HepG2 (cell line): ENCODE results near the gene MTO1. TPM values are rescaled to one million over a fixed set of nuclear protein-coding genes. Genes with fewer than 3 reads are reported as not detected.

Source experiments
- ARNTL ChIP-seq: sonication (generic); formaldehyde crosslinking; IDR thresholded peaks from 2 replicates; pipeline ENCODE4 v1.4.0; 2020; ENCODE audit warnings: mild to moderate bottlenecking, missing genetic modification reagents
- HOXA3 ChIP-seq: sonication (generic); formaldehyde crosslinking; IDR thresholded peaks from 2 replicates; pipeline ENCODE4 v1.5.0; 2020; ENCODE audit warnings: missing genetic modification reagents
- NR2F1 ChIP-seq, 2 experiments: fragments of 450-650 bp in 1 of 2; formaldehyde crosslinking in 1 of 2; IDR thresholded peaks; 2 replicates each; pipeline versions ENCODE4 v1.5.0 to v1.6.1; 2016 to 2020; ENCODE audit warnings: mild to moderate bottlenecking in 1 of 2, missing compliant biosample characterization in 1 of 2, missing genetic modification reagents in 1 of 2, moderate library complexity in 1 of 2
- PLRG1 ChIP-seq: fragments of 450-650 bp; conservative IDR thresholded peaks from 2 replicates; pipeline ENCODE4 v1.6.1; 2016
- RBM22 ChIP-seq: fragments of 200-400 bp; formaldehyde crosslinking; optimal IDR thresholded peaks from 2 replicates; pipeline ENCODE3; 2017; ENCODE audit warnings: mild to moderate bottlenecking, low read length, moderate library complexity
- SMARCE1 ChIP-seq: fragments of 450-650 bp; IDR thresholded peaks from 2 replicates; pipeline ENCODE4 v1.6.1; 2017; ENCODE audit warnings: borderline replicate concordance
- SUZ12 ChIP-seq: fragments of 150-350 bp; IDR thresholded peaks from 2 replicates; pipeline ENCODE4 v1.6.1; 2014; ENCODE audit warnings: low read depth, low read length
- TARDBP ChIP-seq: sonication (generic); formaldehyde crosslinking; IDR thresholded peaks from 2 replicates; pipeline ENCODE4 v1.8.0; 2022; ENCODE audit warnings: mild to moderate bottlenecking, missing genetic modification reagents
- TP53 ChIP-seq: sonication (generic); formaldehyde crosslinking; conservative IDR thresholded peaks from 2 replicates; pipeline ENCODE4 v1.4.0; 2020; ENCODE audit warnings: missing genetic modification reagents
- ZBTB7B ChIP-seq: sonication (generic); formaldehyde crosslinking; IDR thresholded peaks from 2 replicates; pipeline ENCODE4 v1.4.0; 2020; ENCODE audit warnings: missing genetic modification reagents
- ZIK1 ChIP-seq: sonication (generic); formaldehyde crosslinking; IDR thresholded peaks from 2 replicates; pipeline ENCODE4 v1.5.0; 2020; ENCODE audit warnings: mild to moderate bottlenecking, low read depth, missing genetic modification reagents, borderline replicate concordance
- ZMAT5 ChIP-seq: sonication (generic); formaldehyde crosslinking; IDR thresholded peaks from 2 replicates; pipeline ENCODE4 v1.5.0; 2020; ENCODE audit warnings: mild to moderate bottlenecking, low read depth, missing genetic modification reagents, borderline replicate concordance
- ZNF143 ChIP-seq: sonication (generic); formaldehyde crosslinking; IDR thresholded peaks from 2 replicates; pipeline ENCODE4 v1.4.0; 2020; ENCODE audit warnings: missing genetic modification reagents
- ZNF253 ChIP-seq: sonication (generic); formaldehyde crosslinking; IDR thresholded peaks from 2 replicates; pipeline ENCODE4 v1.8.0; 2022; ENCODE audit warnings: mild to moderate bottlenecking, missing genetic modification reagents, borderline replicate concordance
- ZNF552 ChIP-seq: sonication (generic); formaldehyde crosslinking; IDR thresholded peaks from 2 replicates; pipeline ENCODE4 v1.9.0; 2022; ENCODE audit warnings: missing genetic modification reagents, mild to moderate bottlenecking, borderline replicate concordance
- ZNF564 ChIP-seq: sonication (generic); formaldehyde crosslinking; IDR thresholded peaks from 2 replicates; pipeline ENCODE4 v1.8.1; 2023; ENCODE audit warnings: mild to moderate bottlenecking, missing genetic modification reagents
- ZNF598 ChIP-seq: sonication (generic); formaldehyde crosslinking; IDR thresholded peaks from 2 replicates; pipeline ENCODE4 v1.5.1; 2020; ENCODE audit warnings: mild to moderate bottlenecking, missing genetic modification reagents, borderline replicate concordance
- ZNF713 ChIP-seq: sonication (generic); formaldehyde crosslinking; IDR thresholded peaks from 2 replicates; pipeline ENCODE4 v1.4.0; 2020; ENCODE audit warnings: mild to moderate bottlenecking, missing genetic modification reagents
- ZNF782 ChIP-seq: sonication (generic); formaldehyde crosslinking; IDR thresholded peaks from 2 replicates; pipeline ENCODE4 v1.4.0; 2020; ENCODE audit warnings: missing genetic modification reagents, mild to moderate bottlenecking, borderline replicate concordance
- polyA plus RNA-seq, 8 experiments: library from polyadenylated mRNA; depleted of rRNA in 3 of 8; stranded (reverse) in 7 of 8; unstranded in 1 of 8; fragments of >200 nt; fragmentation: Illumina TruSeq in 4 of 8; extraction: Trizol in 4 of 8; gene quantifications; 2 replicates each; pipeline versions ENCODE4 v1.2.1 to v1.2.3, GENCODE V29; 2011 to 2016; ENCODE audit warnings: low read depth in 4 of 8, missing spikeins in 1 of 8, mixed read lengths in 1 of 8; ENCODE audit not compliant: insufficient read depth in 1 of 8
- total RNA-seq, 5 experiments: library from RNA; depleted of rRNA; stranded (reverse); fragments of >200 nt; fragmentation: Illumina TruSeq; extraction: Trizol; gene quantifications; 2 replicates each; pipeline ENCODE4 v1.2.3, GENCODE V29; 2016; ENCODE audit warnings: low read depth in 1 of 5
- TF ChIP-seq, protein P1 (sequence below): sonication (generic); formaldehyde crosslinking; IDR thresholded peaks from 2 replicates; pipeline ENCODE4 v1.4.0; 2020; ENCODE audit warnings: mild to moderate bottlenecking, missing genetic modification reagents, borderline replicate concordance
- TF ChIP-seq, protein P2 (sequence below): sonication (generic); formaldehyde crosslinking; IDR thresholded peaks from 2 replicates; pipeline ENCODE4 v1.5.0; 2020; ENCODE audit warnings: missing genetic modification reagents
- TF ChIP-seq, protein P3 (sequence below): sonication (generic); formaldehyde crosslinking; IDR thresholded peaks from 2 replicates; pipeline ENCODE4 v1.4.0; 2020; ENCODE audit warnings: missing genetic modification reagents, mild to moderate bottlenecking, borderline replicate concordance

MTO1 gene
- total and polyA plus RNA-seq, 2 of the 13 experiments (the other 11 are each of a cell fraction or from before 2014, with no cell fraction given), result 21.1 to 45.3 TPM

DNA sequence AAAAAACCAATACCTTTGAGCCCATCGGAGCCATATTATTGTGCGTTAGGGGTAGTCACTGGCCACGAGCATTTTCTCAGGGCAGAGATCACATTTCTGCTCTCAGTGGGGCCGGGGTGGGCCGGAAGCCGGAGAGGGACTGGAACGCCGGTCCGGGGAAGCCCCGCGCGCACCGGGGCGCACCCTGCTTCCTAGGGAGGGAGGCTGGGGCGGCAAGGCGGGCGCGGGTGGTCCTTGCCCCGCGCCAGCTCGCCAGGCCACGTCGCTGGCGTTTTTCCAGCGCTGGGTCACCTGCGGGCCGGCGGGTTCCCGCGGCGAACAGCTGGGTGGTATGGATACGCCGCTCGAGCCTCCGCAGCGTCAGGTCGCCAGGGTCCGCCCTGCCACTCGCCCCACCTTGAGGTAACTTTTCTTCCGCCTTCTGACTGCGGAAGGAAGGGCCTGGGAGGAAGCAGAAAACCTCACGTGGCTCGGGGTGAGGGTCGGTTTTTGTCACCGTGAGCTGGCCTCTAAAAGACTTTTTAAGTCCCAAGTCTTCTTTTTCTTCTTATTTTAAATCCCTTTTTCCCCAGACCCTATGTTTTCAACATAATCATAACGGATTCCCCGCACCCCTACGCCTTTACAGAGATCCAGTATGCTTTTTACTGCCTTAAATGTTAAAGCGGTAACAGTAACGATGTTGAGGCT, 62.0 kb downstream of the MTO1 start (continued):
- TF ChIP-seq ZNF598 (CRISPR knock-in tag) (no peak), HOXA3 (peak; percentile 76), SUZ12 (no peak), ZNF782 (CRISPR knock-in tag) (no peak; the same call in 1 of the 2 replicates), ZNF143 (CRISPR knock-in tag) (0 out of 2 replicates have a peak, but pooled peaks have one; percentile 27), NR2F1 (CRISPR knock-in tag; IDR thresholded peaks at IDR 0.05) (peak in 1 of 2 experiments; percentile 50; a peak in 1 of 4 replicates), ARNTL (CRISPR knock-in tag) (peak; percentile 91), ZNF552 (CRISPR knock-in tag) (no peak), TARDBP (no peak), ZNF713 (CRISPR knock-in tag) (no peak), ZNF564 (CRISPR knock-in tag) (peak; percentile 60; the same call in 1 of the 2 replicates), RBM22 (no peak), PLRG1 (no peak), ZNF253 (no peak), ZBTB7B (peak; percentile 85; the same call in 1 of the 2 replicates), ZMAT5 (CRISPR knock-in tag) (no peak), ZIK1 (CRISPR knock-in tag) (no peak; the same call in 1 of the 2 replicates), TP53 (CRISPR knock-in tag) (no peak), SMARCE1 (no peak)
- TF ChIP-seq, protein P1, sequence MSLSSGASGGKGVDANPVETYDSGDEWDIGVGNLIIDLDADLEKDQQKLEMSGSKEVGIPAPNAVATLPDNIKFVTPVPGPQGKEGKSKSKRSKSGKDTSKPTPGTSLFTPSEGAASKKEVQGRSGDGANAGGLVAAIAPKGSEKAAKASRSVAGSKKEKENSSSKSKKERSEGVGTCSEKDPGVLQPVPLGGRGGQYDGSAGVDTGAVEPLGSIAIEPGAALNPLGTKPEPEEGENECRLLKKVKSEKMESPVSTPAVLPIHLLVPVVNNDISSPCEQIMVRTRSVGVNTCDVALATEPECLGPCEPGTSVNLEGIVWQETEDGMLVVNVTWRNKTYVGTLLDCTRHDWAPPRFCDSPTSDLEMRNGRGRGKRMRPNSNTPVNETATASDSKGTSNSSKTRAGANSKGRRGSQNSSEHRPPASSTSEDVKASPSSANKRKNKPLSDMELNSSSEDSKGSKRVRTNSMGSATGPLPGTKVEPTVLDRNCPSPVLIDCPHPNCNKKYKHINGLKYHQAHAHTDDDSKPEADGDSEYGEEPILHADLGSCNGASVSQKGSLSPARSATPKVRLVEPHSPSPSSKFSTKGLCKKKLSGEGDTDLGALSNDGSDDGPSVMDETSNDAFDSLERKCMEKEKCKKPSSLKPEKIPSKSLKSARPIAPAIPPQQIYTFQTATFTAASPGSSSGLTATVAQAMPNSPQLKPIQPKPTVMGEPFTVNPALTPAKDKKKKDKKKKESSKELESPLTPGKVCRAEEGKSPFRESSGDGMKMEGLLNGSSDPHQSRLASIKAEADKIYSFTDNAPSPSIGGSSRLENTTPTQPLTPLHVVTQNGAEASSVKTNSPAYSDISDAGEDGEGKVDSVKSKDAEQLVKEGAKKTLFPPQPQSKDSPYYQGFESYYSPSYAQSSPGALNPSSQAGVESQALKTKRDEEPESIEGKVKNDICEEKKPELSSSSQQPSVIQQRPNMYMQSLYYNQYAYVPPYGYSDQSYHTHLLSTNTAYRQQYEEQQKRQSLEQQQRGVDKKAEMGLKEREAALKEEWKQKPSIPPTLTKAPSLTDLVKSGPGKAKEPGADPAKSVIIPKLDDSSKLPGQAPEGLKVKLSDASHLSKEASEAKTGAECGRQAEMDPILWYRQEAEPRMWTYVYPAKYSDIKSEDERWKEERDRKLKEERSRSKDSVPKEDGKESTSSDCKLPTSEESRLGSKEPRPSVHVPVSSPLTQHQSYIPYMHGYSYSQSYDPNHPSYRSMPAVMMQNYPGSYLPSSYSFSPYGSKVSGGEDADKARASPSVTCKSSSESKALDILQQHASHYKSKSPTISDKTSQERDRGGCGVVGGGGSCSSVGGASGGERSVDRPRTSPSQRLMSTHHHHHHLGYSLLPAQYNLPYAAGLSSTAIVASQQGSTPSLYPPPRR (CRISPR knock-in tag), result peak; percentile 87
- TF ChIP-seq, protein P2, sequence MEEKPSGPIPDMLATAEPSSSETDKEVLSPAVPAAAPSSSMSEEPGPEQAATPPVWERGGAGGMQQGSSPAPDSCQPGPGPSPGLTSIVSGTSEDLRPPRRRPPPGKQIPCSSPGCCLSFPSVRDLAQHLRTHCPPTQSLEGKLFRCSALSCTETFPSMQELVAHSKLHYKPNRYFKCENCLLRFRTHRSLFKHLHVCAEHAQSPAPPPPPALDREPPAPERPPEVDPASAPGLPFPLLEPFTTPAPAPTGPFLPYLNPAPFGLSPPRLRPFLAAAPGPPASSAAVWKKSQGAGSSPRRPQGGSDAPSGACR, result peak; percentile 76; the same call in 1 of the 2 replicates
- TF ChIP-seq, protein P3, sequence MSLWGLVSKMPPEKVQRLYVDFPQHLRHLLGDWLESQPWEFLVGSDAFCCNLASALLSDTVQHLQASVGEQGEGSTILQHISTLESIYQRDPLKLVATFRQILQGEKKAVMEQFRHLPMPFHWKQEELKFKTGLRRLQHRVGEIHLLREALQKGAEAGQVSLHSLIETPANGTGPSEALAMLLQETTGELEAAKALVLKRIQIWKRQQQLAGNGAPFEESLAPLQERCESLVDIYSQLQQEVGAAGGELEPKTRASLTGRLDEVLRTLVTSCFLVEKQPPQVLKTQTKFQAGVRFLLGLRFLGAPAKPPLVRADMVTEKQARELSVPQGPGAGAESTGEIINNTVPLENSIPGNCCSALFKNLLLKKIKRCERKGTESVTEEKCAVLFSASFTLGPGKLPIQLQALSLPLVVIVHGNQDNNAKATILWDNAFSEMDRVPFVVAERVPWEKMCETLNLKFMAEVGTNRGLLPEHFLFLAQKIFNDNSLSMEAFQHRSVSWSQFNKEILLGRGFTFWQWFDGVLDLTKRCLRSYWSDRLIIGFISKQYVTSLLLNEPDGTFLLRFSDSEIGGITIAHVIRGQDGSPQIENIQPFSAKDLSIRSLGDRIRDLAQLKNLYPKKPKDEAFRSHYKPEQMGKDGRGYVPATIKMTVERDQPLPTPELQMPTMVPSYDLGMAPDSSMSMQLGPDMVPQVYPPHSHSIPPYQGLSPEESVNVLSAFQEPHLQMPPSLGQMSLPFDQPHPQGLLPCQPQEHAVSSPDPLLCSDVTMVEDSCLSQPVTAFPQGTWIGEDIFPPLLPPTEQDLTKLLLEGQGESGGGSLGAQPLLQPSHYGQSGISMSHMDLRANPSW (CRISPR knock-in tag), result no peak
